ENCODE data around the gene DLL3.

The DLL3 gene

DNA sequence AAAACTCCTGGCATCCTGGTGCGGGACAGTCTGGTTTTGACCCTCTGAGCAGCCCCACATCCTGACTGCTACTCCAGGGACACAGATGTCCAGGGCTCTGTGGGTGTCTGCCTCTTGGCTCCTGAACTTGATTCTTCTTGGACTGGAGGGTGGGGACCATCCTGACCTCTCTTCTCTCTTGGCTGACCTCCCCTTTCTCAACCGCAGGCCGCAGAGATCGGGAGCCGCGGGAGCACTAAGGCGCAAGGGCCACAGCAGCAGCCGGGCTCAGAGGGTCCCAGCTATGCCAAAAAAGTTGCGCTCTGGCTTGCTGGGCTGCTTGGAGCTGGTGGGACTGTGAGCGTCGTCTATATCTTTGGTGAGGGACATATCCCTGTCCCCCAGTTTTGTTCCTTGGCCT, 17.1 kb upstream of the DLL3 start:
- in situ Hi-C loops (cut with MboI; ENCODE audit: low sequenced_read_pairs) = no loop called here

DNA sequence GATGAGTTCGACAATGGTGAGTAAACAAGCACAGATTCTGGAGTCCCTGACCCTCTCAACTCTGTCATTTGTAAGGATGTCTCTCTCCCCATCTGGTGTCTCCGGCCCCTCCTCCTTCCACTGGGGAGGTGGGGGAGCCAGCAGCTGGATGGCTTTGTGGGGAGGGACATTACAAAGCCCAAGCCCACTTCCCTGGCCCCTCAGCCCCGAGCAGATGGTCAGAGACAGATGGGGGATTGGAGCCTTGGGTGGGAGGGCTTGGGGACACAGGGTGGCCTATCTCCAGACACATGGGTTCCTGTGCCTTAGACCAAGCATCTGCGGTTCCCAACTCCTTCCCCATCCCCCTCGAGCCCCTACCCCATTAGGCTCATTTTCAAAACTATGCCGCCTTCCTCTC, 15.6 kb upstream of the DLL3 start:
- in situ Hi-C loops (cut with MboI; ENCODE audit: low sequenced_read_pairs) = no loop called here

DNA sequence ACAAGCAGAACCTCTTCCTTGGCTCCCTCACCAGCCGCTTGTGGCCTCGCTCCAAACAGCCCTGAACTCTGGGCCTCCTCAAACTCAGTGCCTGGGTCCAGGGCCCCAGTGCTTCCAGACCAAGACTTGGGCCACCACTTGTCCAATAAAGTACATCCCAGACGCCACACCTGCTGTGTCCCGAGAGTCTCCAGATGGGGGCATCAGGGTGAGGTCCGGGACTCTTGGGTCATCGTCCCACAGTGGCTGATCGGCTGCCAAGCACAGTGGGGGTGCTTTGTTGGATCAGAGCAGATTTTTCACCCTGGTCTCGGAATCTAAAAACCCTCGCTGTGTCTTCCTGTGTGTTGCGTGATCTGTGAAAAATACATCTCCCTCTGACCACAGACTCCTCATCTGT, 9.0 kb upstream of the DLL3 start:
- in situ Hi-C loops (cut with MboI; ENCODE audit: low sequenced_read_pairs) = no loop called here

DNA sequence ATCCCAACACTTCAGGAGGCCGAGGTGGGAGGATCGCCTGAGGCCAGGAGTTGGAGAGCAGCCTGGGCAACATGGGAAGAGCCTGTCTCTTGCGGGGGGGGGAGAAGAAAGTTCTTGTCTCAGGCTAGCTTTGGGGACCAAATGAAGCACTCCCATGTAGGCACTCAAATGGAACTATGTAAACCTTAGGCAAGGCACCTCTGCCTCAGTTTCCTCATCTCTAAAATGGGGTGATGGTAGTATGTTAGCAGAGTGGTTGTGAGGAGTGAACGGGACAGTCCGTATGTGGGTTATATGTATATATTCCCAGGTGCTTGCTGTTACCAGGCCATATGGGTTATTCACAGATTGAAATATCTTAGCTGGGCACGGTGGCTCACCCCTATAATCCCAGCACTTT, 6.5 kb upstream of the DLL3 start:
- in situ Hi-C loops (cut with MboI; ENCODE audit: low sequenced_read_pairs) = no loop called here

DNA sequence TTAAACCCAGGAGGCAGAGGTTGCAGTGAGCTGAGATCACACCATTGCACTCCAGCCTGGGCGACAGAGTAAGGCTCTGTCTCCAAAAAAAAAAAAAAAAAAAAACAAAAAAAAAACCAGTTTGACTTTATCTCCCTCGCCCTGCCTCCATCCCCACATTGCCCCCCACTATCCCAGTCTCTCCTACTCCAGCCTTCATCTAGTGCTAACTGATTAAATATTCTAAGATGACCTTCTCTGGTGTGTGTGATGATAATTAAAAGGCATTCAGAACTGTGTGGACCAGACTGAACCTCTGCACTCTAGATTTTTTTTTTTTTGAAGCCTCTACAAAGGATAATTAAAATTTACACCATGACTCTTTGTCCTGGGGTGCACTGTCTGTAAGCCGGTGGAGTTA, 6.0 kb upstream of the DLL3 start:
- in situ Hi-C loops (cut with MboI; ENCODE audit: low sequenced_read_pairs) = no loop called here

DNA sequence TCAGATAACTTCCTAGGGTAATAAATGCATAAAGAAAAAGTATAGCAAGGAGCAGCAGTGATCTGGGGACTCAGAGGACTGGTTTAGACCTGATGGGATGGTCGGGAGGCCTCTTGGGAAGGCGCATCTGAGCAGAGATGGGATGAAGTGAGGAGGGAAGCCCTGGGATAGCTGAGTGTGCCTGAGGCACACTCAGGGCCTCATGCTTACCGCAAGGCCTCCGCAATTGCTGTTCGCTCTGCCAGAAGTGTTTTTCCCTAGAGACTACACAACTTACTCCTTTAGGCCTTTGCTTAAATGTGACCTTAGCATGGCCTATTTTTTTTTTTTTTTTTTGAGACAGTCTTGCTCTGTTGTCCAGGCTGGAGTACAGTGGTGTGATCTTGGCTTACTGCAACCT, 4.1 kb upstream of the DLL3 start:
- in situ Hi-C loops (cut with MboI; ENCODE audit: low sequenced_read_pairs) = no loop called here

DNA sequence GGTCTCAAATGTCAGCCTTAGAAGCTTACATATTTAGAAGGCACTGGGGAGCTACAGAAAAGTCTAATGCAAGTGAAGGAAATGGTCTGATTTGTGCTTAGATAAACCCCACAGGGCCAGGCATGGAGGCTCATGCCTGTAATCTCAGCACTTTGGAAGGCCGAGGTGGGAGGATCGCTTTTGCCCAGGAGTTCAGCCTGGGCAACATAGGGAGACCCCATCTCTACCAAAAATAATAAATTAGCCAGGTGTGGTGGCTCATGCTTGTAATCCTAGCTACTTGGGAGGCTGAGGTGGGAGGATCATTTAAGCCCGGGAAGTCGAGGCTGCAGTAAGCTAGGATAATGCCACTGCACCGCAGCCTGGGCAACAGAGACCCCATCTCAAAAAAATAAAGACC, 2.7 kb upstream of the DLL3 start:
- in situ Hi-C loops (cut with MboI; ENCODE audit: low sequenced_read_pairs) = no loop called here

DNA sequence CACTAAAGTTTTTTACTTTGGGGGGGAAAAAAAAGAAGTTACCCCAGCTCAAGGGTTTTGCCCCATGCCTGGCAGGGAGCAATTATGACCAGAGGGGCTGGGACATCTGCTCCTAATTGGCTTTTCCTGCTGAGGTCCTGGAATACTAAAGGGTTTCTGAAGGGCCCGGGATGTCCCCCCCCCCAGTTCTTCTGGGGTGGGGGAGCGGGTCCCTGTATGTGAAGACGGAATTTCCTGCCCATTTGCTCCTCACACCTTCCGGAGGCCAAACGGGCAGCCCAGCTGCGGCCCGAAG, 1.1 kb upstream of the DLL3 start:
- in situ Hi-C loops (cut with MboI; ENCODE audit: low sequenced_read_pairs) = no loop called here

DNA sequence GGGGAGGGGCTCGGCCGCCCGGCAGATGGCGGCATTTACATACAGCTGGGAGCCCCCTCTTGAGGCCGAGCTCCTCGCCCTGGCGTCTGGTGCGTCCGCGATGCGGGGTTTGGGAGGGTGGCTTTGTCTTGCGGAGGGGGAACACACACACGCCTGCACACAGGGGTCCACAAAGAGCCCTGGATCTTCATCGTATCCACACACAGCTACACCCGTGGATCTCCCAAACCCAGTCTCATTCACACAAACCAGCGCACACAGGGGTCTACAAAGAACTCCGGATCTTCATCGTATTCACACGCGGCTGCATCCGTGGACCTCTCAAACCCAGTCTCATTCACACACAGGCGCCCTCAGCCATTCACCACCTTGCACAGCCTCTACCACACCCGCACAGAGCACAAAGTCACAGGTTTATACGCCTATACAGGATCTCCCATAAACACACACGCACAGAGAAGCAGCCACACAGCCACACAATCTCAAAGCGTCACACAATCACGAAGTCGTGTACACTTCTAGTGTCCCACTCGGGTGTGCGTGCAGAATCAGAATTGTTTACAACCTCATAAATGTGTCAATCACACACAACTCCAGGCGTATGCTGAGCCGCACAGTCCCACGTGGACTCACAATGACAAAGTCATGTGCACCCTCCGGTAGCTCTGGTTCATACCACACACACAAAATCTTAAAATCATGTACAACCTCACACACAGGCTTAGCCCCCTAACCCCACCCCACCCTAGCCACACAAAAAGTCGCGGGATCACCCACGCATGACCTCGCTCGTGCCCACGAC, 550 bp upstream of the DLL3 start:
- in situ Hi-C loops (cut with MboI; ENCODE audit: low sequenced_read_pairs) = no loop called here

DNA sequence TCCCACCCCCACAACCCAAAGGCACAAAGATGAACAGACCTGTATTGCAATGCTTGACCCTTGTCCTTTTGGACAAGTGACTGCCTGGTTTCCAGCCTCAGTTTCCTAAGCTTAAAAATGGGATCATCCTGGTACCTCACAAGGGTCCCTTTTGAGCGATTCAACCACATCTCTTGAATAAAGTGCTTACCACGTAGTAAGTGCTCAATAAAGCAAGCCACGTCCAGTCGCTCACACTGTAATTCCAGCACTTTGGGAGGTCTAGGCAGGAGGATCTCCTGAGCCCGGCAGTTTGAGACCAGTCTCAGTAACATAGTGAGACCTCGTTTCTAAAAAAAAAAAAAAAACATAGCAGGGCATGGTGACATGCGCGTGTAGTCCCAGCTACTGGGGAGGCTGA, 1.2 kb downstream of the DLL3 start:
- in situ Hi-C loops (cut with MboI; ENCODE audit: low sequenced_read_pairs) = no loop called here

DNA sequence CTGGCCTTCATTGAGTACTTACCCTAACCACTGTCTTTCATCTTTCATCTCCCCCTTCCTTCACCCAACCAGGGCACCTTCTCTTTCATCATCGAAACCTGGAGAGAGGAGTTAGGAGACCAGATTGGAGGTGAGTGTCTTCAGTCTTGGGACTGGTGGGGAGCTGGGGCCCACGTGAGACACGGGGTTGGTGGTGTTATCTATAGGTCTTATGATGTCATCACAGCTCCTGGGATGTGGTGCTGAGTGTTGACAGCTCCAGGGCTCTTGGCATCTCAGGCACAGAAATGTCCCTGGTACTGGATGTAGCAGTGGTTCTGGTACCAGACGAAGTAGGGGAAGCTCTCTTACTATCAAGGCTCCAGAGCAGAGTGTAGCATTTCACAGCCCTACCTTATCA, 1.8 kb downstream of the DLL3 start:
- in situ Hi-C loops (cut with MboI; ENCODE audit: low sequenced_read_pairs) = no loop called here

DNA sequence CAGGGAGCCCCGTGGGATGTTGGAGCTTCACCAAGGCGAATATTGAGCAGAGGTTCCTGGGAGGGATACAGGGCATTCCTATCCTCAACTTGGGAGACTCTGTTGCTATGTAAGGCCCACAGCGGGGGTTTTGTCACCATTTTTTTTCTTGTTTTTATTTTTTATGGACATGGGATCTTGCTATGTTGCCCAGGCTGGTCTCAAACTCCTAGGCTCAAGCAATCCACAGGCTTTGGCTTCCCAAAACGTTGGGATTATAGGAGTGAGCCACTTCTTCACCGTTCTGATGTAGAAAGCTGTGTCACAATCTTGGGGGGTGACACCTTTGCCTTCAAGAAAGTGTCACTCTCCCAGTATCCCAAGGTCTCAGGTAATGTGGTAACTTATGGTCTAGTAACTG, 2.6 kb downstream of the DLL3 start:
- in situ Hi-C loops (cut with MboI; ENCODE audit: low sequenced_read_pairs) = no loop called here

DNA sequence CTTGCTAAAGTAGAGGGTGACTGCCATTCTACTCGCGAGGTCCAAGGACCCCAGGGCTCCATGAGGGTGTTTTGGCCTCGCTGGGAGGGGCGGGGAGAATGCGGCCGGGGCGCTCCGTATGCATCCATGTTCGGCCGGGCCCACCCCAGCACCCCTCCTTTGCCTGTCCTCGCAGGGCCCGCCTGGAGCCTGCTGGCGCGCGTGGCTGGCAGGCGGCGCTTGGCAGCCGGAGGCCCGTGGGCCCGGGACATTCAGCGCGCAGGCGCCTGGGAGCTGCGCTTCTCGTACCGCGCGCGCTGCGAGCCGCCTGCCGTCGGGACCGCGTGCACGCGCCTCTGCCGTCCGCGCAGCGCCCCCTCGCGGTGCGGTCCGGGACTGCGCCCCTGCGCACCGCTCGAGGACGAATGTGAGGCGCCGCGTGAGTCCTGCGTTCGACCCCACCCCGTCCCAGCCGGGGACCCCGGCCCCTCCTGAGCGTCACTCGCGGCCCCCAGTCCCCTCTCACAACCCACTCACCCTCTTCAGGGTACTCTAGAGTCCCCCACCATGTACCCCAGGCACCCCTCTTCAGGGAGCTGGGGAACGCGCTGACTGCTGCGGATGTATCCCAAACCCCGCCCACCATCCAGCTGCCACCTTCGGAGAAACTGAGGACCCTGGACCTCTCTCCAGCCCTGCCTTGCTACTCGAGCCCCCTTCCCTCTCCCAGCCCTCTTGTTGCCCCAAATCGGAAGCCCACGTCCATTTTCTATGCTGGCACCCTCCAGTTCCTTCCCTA, 4.1 kb downstream of the DLL3 start:
- in situ Hi-C loops (cut with MboI; ENCODE audit: low sequenced_read_pairs) = no loop called here

DNA sequence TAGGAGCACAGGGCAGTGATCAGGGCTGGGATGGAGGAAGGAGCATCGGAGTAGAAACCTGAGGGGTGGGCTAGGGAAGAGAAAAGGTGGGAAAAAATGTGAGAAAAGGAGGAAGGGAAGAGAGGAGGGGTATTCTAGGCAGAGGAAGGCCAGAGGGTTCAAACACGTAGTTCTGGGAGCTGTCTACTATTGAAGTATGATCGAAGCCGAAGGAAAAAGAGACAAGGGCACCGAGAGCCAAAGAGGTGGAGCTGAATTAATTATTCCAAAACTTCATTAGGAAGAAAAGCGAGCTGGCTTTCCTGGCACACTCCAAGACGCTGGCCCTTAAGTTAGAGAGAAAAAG, 7.8 kb downstream of the DLL3 start:
- in situ Hi-C loops (cut with MboI; ENCODE audit: low sequenced_read_pairs) = no loop called here

DNA sequence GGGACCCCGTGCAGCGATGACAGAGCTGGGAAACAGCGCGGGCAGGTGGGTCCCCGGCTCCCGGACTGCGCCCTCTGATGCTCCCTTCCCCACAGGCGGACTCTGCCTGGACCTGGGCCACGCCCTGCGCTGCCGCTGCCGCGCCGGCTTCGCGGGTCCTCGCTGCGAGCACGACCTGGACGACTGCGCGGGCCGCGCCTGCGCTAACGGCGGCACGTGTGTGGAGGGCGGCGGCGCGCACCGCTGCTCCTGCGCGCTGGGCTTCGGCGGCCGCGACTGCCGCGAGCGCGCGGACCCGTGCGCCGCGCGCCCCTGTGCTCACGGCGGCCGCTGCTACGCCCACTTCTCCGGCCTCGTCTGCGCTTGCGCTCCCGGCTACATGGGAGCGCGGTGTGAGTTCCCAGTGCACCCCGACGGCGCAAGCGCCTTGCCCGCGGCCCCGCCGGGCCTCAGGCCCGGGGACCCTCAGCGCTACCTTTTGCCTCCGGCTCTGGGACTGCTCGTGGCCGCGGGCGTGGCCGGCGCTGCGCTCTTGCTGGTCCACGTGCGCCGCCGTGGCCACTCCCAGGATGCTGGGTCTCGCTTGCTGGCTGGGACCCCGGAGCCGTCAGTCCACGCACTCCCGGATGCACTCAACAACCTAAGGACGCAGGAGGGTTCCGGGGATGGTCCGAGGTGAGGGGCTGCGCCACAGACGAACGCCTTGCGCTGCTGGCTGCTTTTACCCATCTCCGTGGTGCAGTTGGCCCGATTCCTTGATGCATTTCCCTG, 8.4 kb downstream of the DLL3 start:
- in situ Hi-C loops (cut with MboI; ENCODE audit: low sequenced_read_pairs) = no loop called here

DNA sequence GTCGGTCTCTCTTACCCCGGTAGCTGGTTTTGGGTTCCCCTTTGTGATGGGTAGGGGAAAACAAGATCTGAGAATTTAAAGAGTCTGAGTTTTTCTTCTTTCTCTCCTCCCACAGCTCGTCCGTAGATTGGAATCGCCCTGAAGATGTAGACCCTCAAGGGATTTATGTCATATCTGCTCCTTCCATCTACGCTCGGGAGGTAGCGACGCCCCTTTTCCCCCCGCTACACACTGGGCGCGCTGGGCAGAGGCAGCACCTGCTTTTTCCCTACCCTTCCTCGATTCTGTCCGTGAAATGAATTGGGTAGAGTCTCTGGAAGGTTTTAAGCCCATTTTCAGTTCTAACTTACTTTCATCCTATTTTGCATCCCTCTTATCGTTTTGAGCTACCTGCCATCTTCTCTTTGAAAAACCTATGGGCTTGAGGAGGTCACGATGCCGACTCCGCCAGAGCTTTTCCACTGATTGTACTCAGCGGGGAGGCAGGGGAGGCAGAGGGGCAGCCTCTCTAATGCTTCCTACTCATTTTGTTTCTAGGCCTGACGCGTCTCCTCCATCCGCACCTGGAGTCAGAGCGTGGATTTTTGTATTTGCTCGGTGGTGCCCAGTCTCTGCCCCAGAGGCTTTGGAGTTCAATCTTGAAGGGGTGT, 9.1 kb downstream of the DLL3 start:
- in situ Hi-C loops (cut with MboI; ENCODE audit: low sequenced_read_pairs) = no loop called here

DNA sequence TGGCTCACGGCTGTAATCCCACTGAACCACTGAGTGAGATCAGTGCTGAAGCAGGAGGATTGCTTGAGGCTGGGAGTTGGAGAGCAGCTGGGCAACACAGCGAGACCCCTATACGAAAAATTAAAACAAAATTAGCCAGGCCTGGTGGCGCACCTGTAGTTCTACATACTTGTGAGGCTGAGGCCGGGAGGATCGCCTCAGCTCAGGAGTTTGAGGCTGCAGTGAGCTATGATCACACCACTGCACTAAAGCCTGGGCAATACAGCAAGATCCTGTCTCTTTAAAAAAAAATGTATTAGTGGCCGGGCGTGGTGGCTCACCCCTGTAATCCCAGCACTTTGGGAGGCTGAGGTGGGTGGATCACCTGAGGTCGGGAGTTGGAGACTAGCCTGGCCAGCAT, 9.9 kb downstream of the DLL3 start:
- in situ Hi-C loops (cut with MboI; ENCODE audit: low sequenced_read_pairs) = no loop called here

DNA sequence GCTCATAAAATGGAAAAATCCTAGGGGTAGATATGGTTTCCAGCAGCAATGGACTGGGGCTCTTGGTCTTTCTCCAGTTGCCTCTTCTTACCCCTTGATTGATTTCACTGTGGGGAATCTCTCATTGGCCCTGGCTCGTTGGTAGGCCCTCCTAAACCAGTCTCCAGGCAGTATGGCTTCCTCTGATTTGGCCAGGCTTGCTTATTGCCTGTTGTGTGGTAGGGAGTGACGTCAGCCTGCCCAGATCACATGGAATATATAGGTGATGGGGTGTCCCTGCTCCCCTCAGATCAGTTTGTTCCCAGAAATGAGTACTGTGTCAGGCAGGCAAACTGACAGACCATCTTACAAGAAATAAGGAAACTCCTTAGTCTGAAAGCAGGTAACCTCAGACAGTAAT, 10.5 kb downstream of the DLL3 start:
- in situ Hi-C loops (cut with MboI; ENCODE audit: low sequenced_read_pairs) = no loop called here

DNA sequence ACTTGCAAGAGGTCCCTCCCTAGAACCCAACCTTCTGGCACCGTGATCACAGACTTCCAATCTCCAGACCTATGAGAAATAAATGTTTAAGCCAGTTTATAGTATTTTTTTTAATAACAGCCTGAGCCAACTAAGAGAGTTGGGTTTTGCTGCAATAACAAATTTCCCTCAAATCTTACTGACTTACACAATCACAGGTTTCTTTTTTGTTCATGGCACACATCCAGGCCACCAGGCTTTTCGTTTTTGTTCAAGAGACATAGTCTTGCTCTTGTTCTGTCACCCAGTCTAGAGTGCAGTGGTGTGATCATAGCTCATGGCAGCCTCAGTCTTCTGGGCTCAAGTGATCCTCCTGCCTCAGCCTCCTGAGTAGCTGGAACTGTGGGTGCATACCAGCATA, 14.2 kb downstream of the DLL3 start:
- in situ Hi-C loops (cut with MboI; ENCODE audit: low sequenced_read_pairs) = no loop called here

DNA sequence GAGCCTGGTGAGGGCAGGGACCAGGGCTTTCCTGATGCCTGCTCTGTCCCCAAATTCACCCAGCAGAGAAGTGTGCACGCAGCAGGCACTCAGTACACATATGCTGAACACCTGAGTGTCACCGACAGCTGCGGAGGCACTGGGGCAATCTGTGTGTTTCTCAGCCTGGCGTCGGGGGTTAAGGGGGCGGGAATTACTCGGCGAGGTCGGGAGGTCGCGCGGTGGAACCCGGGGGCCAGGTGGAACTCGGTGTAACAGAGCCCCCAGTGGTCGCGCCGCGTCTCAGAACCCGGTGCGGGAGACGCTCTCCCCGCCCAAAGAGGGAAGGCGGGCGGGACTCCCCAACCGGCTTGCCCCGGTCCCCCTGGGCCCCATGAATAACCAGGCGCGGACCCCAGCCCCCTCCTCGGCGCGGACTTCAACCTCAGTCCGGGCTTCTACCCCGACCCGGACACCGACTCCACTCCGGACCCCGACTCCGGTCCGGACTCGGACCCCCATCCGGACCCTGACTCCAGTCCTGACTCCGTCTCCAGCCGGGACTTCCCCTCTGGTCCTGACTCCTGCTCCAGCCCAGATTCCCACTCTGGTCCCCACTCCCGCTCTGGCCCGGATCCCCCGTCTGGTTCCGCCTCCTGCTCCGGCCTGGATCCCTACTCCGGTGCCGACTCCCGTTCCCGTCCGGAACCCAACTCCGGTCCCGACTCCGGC, 16.2 kb downstream of the DLL3 start, which contains the start of gene SELENOV:
TSS of gene SELENOV (plus strand) at position 300 of the 711 bp plus-strand sequence. CDS start at position 374, 74 bp downstream.
- in situ Hi-C loops (cut with MboI; ENCODE audit: low sequenced_read_pairs) = no loop called here

All from HL-60/S4 treated with retinoic acid at 250 ng/mL for 4 days and 3 days (cell line).